ENCODE measurements around the gene SDC3.

SDC3 gene

DNA sequence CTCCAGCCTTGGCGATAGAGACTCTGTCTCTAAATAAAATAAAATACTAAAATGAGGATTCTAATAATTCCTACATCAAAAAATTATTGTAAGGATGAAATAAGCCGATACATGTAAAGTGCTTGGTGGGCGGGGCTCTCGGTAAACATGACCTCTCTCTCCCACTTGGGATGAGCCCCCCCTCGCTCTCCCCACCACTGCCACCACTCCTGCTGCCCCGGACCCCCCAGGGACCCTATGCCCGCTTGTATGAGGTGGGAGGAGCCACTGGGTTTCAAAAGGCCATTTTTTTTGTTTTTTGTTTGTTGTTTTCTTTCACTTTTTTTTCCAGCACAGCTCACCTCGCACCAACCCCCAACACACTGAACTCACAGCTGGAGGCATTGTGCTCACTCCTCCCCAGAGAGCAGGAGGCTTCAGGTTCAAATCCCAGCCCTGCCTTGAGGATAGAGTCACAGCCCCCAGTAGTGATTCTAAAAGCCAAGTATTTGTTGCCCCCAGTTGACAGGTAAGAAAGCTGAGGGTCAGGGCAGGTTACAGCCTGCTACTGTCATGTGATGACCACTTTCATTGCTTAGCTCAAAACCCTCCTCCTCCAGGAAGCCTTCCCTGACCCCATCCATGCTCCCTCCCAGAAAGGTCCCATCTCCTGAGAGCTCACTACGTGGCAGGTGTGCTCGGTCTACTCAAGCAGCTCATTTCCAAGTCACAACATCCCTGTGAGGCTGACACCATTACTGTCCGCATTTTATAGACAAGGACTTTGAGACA, 4.2 kb downstream of the SDC3 start:
- no peak for DNase-seq

DNA sequence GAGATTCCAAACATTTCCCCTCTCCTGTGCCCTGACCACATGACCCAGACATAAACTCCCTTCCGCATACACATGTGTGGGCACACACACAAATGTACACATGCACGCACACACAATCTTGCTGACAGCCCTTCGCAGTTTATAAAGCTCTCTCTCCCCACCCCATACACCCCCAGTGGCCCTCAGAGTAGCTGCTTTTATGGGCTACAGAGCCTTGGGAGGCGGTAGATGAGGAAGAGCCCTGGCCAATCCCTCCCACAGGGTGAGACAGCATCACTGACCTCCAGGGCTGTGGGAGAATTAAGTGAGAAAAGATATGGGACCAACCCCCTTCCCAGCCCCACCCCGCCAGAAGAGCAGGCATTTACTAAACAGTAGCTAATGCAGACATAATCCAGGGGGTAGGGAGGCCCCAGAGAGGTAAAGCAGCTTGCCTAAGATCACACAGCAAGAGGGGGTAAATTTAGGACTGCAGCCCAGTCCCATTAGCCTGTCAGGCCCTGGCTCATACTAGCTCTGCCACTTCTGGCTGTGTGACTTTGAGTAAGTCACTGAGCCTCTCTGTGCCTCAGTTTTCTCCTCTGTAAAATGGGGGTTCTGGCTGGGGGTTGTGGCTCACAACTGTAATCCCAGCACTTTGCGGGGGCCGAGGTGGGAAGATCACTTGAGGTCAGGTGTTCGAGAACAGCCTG, 5.1 kb downstream of the SDC3 start:
- DNase-seq: no peak

DNA sequence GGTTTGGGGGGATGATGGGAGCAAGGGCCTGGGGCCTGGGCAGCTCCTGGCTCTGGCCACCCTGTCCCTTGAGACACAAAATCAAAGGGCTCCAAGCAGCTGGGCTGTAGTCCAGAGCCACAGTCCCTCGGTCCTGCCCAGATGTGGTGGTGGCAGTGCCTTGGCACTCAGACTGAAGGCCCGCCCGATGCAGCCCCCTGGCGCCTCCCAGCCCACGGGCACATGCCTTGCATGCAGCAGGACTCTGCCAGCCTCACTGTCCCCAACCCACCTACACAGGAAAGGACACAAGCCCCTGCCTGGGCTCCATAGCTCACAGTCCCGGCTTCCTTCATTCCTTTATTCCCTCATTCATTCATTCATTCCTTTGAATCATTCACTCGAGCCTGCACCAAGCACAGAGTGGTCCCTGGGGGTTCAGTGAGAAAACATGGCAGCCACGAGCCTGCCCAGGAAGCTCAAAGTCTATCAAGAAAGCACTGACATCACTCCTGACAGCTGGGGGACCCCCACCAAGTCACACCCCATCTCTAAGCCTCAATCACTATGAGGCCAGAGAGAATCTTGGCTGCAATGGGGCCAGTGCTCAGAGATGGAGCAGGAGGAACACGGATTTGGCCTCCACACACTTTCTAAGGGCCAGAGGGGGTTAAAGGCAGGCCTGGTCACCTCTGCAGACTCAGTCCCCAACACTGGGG, 5.8 kb downstream of the SDC3 start:
- DNase-seq: no peak

DNA sequence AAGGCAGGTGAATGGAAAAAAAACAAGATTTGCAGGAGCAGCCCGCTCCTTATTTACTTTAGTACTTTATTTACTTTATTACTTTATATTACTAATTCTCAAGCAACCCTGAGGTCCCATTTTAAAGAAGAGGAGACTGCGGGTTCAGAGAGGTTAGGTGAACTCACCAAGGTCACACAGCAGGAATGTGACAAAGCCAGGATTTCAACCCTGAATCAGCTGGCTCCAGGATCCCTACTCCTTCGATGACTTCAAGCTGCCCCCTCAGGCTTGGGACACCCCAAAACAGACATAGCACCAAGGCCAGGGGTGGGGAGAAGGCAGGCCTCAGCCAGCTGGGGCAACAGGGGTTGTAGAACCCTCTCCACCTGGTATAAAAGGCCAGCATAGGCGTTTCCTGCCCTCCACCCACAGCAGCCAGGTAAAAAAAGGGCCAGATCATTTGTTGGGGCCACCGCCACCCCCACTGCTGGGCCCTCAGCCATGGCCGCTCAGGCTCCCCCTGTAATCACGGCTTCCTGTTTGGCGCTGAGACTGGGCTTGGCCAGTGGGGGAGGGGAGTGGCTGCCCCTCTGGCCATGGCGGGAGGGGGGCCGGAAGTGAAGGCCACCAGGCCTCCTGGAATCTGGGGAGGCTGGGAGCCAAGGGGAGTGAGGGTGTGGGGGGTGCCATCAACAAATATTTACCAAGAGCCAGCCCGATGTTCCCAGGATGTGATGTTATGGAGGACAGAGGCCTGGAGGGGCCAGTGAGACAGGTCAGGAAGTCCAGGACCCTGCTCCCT, 6.6 kb downstream of the SDC3 start:
- no peak for DNase-seq

DNA sequence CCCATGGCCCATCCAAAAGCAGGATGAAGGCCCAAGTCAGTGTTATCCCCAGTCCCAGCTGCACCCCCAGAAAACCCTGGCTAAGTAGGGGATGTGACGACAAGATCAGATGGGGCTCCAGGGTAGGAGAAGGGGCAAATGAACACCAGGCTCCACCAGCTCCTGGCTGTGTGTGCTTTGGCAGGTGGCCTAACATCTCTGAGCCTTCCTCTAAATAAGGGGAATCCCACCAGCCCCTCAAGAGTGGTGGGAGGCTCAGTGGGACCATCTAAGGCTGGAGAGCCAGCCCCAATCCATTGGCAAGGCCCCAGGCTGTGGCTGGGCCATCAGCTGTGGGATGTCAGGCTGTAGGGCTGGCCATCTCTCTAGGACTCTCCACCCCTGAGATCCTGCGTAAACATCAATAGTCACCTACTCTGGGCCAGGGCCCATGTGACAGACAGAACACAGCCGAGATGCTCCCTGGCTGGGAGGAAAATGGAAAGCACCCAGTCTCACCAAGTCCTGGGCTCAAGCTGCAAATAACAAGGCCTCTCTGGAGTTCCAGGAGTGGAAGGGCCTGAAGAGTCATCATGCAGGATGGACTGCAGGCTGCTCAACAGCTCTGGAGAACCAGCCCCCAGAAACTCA, 7.5 kb downstream of the SDC3 start:
- DNase-seq: no peak

DNA sequence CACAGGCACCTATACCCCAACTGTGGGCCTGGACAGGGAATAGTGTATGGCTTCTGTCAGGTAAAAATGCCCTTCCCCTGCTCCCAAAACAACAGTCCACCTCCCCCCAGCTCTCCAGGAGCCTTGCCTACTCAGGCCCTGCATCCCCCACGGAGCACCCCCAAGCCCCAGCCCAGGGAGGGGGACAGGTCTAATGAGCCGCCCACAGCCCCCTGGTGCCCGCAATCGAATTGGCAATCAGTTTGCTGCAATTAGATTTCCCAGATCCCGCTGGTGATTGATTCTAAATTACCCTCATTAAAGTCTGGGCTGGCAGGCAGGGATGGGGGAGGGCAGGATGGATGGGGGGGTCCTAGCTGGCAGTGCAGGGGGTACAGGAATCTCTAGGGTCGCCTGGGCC, 8.1 kb downstream of the SDC3 start:
- no peak for DNase-seq

DNA sequence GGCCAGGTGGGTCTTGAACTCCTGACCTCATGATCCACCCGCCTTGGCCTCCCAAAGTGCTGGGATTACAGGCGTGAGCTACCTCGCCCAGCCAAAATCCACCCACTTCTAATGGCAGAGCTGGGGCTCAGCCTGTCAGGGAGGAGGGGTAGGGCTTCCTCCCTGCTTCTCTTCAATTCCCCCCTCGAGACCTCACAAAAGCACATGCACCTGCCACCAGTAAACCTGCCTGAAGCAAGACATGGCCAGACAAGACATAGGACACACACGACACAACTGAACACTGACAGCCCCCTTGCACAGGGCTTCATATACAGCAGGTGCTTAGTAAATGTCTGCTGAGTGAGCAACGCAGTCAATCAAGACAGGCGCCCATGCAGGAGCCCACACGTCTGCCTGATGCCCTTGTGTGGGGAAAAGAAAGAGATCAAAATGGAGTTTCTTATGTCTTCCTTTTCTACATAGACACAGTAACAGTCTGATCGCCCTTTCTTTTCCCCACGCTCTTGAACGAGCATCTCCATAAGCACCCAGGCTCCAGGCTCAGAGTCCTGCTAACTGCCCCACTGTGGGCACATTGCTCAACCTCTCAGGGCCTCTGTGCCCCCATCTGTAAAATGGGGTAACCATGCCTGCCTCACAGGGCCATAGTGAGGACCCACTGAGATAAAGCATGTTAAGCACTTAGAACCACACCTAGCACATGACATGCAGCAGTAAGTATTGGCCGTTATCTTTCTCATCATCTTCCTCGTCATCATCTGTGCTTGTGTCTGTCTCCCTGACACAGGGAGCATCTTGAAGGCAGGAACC, 8.8 kb downstream of the SDC3 start:
- no peak for DNase-seq

DNA sequence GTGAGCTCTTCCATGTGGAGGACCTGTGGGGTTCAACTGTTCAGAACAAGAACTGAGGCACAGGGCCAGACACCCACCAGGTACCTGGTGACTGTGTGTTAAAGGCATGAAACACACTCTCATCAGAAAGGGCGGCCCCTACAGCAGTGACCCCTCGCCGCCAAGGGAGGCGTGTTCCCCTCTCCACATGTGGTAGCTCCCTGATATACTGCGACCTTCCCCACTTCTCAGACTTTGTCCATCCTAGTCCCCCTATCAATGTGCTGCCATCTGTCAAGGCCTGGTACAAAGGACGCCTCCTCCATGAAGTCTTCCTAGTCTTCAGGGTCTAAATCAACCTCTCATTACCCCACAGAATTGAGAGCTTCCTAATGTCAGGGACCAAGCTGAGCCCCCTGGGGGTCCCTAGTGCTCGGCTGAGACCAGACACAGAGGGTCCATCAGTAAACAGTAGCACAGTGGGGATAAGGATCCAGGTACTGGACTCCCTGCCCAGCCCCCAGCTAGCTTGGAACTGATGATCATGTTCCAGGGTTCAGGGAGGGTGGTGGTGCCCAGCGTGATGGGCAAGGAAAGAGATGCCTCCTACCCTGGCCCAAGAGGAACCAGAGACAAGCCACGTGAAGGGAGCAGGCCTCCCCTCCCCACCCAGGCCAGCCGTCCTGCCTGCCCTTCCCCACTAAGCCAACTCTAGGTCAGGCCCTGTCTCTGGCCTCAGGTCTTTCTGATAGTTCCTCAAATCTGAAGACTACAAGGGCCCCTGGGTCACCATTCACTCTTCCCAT, 10.3 kb downstream of the SDC3 start:
- DNase-seq: no peak

DNA sequence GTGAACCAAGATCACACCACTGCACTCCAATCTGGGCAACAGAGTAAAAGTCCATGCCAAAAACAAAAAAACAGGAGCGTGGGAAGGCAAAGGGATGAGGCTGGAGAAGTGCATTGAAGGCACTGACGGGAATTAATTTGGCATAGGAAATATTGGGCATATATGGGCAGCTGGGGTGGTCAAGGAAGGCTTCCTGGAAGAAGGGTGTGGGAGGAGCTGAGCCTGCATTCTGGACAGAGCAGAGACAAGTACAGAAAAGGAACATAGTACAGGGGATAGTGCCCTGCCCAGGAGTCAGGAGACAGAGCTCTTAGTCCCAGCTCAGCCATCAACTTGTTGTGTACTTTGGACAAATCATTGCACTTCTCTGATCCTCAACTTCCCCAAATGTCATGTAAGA, 11.7 kb downstream of the SDC3 start:
- no peak for DNase-seq

DNA sequence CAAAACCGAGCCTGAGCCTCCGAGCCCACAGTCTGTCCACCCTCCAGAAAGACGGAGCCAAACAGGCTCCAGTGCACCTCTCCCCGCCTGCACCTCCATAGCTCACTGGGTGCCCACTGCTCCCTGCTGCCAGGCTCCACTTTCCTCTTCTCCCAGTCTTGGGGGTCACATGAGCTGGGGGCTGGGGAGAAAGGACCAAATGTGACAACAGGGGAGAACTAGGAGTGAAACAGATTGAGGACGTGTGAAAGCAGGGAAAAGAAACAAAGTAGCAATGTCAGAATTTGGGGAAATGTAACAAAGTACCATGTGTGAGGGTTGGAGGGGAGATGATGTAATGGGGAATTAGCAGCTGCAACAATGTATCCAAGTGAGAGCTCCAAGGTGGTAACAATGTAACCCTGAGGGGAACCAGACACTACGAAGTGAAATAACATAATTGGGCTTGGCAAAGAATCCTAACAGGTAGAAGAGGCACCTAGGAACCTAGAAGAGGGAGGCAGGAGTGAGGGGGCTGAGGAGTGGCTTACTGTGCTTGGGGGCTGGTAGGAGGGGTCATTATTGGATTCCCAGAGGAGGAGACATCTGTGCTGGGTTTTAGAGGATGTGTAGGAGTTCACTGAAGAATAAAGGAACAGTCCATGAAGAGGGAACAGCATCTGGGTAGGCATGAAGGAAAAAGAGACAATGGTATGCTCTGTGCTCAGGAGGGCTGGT, 12.5 kb downstream of the SDC3 start:
- DNase-seq: no peak

DNA sequence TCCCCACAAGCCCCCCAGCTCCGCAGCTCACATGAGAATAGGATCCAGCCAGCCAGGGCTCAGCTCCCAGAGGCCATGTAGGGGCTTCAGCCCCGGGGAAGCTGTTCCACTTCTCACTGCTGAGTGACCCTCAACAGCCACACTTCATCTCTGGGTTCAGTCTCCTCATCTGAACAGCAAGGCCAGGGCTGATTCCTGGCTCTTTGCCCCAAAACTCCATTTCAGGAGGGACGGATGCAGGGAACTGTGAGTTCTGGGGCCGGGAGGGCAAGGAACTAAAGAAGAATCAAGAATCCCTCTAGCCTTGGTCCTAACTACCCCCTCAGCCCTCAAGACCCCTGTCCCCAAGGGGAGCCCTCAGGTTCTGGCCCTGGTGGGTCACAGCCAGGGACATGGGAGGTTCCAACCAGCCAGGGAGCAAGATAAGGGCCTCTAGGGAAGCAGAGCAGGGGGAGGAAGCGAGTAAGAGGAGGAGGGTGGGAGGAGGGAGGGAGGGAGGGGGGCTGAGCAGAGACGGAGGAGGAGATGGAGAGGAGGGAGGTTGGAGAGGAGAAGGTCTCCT, 13.1 kb downstream of the SDC3 start:
- no peak for DNase-seq

DNA sequence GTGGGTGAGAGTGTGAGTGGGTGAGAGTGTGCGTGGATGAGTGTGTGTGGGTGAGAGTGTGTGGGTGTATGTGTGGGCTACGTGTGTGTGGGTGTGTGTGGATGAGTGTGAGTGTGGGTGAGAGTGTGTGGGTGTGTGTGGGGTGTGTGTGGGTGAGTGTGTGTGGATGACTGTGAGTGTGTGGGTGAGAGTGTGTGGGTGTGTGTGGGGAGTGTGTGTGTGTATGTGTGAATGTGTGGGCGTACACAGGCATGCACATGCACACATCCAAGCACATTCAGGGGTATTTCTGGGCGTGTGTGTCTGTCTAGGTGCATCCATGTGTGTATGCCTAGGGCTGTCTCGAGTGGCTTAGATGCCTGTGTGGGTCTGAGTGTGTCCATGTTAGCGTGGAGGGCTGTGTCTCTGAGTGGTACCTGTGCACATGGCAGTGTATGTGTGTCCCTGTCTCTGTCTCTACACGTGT, 14.0 kb downstream of the SDC3 start:
- DNase-seq: no peak

DNA sequence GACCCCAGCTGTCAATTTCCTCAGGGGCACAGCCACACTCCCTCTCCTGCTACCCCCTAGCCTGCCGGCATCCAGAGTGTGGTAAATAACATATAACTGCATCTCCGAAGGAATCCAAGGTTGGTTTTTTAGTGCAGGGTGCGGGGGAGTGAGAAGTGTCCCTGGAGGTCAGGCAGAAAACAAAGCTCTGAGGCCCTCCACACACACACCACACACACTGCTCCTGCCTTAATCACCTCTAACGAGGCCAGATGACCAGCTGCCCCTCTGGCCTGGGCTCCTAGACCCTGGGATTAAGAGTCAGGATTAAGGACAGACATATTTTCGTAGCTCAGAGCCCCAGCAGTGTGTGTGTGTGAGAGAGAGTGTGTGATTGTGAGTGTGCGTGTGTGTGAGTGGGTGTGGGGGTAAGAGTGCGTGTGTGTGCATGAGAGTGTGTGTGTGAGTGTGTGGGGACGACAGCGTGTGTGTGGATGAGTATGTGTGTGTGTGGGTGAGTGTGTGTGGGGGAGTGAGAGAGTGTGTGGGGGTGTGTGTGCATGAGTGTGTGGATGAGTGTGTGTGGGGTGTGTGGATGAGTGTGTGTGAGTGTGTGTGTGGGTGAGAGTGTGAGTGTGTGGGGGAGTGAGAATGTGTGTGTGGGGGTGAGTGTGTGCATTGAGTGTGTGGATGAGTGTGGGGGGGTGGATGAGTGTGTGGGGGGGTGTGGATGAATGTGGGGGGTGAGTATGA, 14.6 kb downstream of the SDC3 start:
- no peak for DNase-seq

DNA sequence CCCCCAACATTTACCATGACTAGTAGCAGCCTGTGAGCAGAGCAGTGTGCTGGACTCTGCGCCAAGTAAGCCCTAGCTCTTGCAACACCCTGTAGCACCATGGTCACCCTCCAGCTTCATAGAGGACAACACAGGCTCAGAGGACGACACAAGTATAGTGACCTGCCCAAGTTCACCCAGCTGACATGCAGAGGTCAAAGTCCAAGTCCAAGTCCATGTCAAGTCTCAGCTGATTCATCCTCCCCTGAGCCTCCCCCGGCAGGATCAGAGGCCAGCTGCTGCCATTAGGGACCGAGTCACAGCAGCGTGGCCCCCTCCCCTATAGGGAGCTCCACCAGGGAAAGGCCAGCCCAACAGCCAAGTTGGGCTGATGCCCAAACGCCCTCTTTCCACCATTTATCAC, 15.9 kb downstream of the SDC3 start:
- no peak for DNase-seq

DNA sequence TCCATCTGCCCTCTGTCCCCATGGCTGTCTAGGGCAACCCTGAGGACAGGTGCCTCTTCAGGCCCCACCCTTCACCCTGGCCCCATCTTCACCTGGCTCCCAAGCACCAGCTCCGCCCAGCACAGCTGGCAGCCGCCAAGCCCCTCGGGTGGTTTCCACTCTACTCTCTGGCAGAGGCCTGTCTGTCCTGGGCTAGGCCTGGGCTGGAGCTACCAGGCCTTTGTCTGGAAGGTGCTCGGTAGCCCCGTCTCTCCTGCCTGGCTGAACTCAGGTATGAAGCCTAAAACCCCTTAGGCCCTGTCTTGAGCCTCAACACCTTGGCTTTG, 17.4 kb downstream of the SDC3 start:
- no peak for DNase-seq

DNA sequence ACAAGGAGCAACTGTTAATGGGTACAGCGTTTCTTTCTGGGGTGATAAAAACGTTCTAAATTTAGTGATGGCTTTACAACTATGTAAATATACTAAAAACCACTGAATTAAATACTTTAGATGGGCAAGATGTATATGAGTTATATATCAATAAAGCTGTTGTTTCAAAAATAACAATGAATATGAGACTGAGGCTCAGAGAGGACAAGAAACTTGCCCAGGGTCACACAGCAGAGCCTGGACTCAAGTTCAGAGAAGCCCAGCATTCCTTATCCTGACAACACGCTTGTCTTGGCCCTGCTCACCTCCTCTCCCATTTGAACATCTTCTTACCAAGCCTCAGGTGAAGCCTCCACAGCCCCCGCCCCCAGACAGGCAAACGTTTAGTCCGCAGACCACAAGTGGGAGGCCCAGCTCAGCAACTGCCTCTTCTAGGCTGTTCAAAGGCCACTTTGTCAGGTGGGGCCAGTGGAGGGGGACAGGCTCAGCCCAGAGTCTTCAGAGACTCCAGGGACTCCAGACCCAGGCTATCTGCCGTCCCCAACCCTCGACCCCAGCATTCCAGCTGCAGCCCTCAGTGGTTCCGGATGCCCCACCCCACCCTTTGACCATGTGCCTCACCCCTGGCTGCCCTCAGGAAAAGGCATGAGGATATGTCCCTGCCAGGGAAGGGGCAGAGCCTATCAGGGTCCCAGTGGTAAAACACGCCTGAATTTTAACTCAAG, 17.9 kb downstream of the SDC3 start:
- no peak for DNase-seq

DNA sequence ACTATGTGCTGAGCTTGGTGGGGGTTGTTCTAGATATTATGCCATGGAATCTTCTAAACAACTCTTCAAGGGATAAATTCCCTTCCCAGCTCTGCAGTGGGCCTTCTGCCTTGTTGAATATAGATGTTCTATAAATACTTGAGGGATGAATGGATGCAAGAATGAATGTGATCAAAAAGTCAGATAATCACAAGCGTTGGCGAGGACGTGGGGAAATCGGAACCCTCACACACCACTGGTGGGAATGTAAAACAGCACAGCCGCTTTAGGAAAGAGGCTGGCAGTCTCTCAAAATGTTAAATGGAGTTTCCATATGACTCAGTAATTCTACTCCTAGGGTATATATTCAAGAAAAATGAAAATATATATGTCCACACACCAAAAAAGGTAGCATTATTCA, 19.0 kb downstream of the SDC3 start:
- no peak for DNase-seq

DNA sequence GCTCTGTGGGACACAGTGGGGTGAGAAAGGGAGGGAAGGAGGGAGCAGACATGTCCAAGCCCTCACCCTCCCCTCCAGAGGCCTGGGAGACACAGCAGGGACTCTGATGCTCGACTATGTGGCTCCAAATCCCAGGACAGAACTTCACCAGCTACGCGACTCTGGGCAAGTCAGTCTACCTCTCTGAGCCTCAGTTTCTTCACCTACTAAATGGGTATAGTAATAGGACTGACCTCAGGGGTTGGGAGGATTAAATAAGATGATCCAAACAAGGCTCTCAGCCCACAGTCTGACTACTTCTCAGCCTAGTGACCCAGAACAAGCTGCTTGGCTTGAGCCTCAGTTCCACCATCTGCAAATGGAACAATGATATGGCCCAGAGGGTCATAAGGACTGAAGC, 19.6 kb downstream of the SDC3 start:
- DNase-seq: no peak

DNA sequence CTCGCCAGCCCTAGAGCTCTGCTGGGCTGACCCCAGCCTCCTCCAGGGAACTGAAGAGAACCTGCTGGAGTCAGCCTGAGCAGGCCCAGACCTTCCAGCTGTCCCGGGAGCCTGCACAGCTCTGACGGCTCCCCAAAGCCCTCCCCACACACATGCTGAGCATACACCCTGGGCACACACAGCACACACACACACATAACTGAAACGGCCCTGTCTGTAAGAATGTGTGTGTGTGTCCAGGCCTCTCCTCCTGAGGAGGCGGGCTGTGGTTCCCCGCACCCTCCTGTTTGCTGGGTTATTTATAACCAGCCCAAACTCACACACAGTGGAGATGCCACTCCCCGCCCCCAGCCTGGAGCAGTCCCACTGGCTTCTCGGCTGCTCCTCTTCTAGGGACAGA, 20.2 kb downstream of the SDC3 start:
- DNase-seq: no peak

All from activated gamma-delta T cell (primary cell).